ENCODE results near the gene SLC39A7.
"Not testable (repeated sequence)": the region's sequence is repeated elsewhere in the genome, so short reads cannot be mapped to it uniquely, and the experiment has no call there.

SLC39A7 gene

GRCh38 chr6:33206027-33206863 is 5.6 kb downstream of the SLC39A7 start:
- DNase-seq, result no peak

- no peak for DNase-seq
These were observed 6.3 kb downstream of the SLC39A7 start for GRCh38 chr6:33206864-33207551.

GRCh38 chr6:33207552-33208090 is 7.0 kb downstream of the SLC39A7 start:
- DNase-seq, result no peak

GRCh38 chr6:33208091-33208967 is 7.7 kb downstream of the SLC39A7 start, which contains the start of gene RING1:
Gene RING1, plus strand, starts transcription at chr6:33208500. Its CDS starts 323 bp downstream, at chr6:33208823.
- peak; percentile 86 to 88 for DNase-seq

- no peak for DNase-seq
These were observed 9.2 kb downstream of the SLC39A7 start for GRCh38 chr6:33209856-33210255.

- no peak for DNase-seq
These were observed 10.5 kb downstream of the SLC39A7 start for GRCh38 chr6:33211136-33211535.

- no peak for DNase-seq
These were observed 11.2 kb downstream of the SLC39A7 start for GRCh38 chr6:33211666-33212422.

GRCh38 chr6:33212857-33213165 is 12.1 kb downstream of the SLC39A7 start:
- no peak for DNase-seq

GRCh38 chr6:33213166-33213988 is 12.7 kb downstream of the SLC39A7 start:
- no peak for DNase-seq

GRCh38 chr6:33213989-33214335 is 13.3 kb downstream of the SLC39A7 start:
- no peak for DNase-seq

- no peak for DNase-seq
These were observed 14.8 kb downstream of the SLC39A7 start for GRCh38 chr6:33215271-33216116.

- no peak for DNase-seq
These were observed 15.5 kb downstream of the SLC39A7 start for GRCh38 chr6:33216117-33216649.

- DNase-seq, result no peak
These were observed 16.6 kb downstream of the SLC39A7 start for GRCh38 chr6:33217246-33217645.

- no peak for DNase-seq
These were observed 17.0 kb downstream of the SLC39A7 start for GRCh38 chr6:33217681-33218080.

GRCh38 chr6:33226503-33227120 is 25.9 kb downstream of the SLC39A7 start:
- not testable (repeated sequence) for DNase-seq

GRCh38 chr6:33235221-33235634 is 34.6 kb downstream of the SLC39A7 start:
- DNase-seq, result no peak

GRCh38 chr6:33236328-33236727 is 35.7 kb downstream of the SLC39A7 start:
- no peak for DNase-seq

GRCh38 chr6:33236852-33237251 is 36.2 kb downstream of the SLC39A7 start:
- DNase-seq, result no peak

- DNase-seq, result no peak
These were observed 37.1 kb downstream of the SLC39A7 start for GRCh38 chr6:33237741-33238140.

GRCh38 chr6:33241968-33242367 is 41.3 kb downstream of the SLC39A7 start:
- no peak for DNase-seq
